Breast epithelium (tissue), 3 donors: Measurements from ENCODE around the gene NEDD9.

ENCODE experiments used
- CTCF ChIP-seq, 3 donors: fragments of 450-650 bp; IDR thresholded peaks; one replicate each; pipeline ENCODE4 v1.5.1; 2016 to 2017; ENCODE audit warnings: antibody characterized with exemption in 3 of 3, mild to moderate bottlenecking in 3 of 3, moderate library complexity in 3 of 3
- POLR2A ChIP-seq: fragments of 450-650 bp; IDR thresholded peaks from one replicate; pipeline ENCODE4 v1.6.1; 2016; ENCODE audit warnings: antibody characterized with exemption, mild to moderate bottlenecking, moderate library complexity

DNA sequence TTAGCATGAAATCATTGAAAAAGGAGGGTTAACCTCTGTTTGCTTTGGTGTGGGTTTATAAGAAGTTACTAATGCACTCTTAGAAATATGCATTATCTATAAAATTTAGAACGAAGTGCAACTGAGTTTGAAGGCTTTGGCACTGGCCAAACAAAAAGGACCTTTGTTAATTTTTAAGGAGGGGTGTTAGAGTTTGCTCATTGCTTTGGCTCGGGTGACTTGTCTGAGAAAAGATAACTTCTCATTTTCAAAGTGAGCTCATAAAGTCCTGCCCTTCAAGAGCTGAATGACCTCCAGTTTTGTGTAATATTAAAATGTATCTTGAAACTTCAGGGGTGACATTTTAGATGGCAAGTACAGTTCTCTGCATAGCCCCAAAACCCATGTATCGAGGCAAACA lies 25.9 kb downstream of the NEDD9 start:
- no peak for TF ChIP-seq CTCF (IDR thresholded peaks at IDR 0.05)
- TF ChIP-seq POLR2A: no peak
